ENCODE results near the gene RNF213. TPM values are rescaled to one million over a fixed set of nuclear protein-coding genes. Genes with fewer than 3 reads are reported as not detected.

Gene RNF213
- total RNA-seq, 1 donor from 2014 or later = 59.0 TPM

DNA sequence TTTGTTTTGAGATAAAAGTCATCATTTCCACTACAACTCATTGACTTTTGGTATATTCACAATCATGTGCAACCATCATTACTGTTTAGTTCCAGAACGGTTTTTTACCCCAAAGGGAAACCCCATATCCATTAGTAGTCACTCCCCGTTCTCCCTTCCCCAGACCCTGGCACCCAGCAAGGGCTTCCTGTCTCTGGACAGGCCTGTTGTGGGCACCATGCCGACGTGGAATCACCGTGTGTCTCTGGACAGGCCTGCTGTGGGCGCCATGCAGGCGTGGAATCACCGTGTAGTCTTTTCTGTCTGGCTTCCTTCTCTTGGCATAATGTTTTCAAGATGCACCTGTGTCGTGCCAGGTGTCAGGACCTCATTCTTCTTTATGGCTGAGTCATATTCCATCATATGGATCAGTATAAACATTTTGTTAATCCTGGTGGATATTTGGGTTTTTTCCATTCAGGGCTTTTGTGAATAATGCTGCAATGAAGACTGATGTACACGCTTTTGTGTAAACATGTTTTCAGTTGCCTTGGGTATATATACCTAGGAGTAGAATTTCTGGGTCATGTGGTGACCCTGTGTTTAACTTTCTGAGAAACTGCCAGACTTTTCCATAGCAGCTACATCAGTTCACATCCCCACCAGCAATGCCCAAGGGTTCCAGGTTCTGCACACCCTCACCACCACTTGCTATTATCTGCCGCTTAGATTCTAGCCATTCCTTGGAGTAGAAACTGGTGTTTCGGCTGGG lies 173.4 kb downstream of the RNF213 start:
- no peak for DNase-seq

DNA sequence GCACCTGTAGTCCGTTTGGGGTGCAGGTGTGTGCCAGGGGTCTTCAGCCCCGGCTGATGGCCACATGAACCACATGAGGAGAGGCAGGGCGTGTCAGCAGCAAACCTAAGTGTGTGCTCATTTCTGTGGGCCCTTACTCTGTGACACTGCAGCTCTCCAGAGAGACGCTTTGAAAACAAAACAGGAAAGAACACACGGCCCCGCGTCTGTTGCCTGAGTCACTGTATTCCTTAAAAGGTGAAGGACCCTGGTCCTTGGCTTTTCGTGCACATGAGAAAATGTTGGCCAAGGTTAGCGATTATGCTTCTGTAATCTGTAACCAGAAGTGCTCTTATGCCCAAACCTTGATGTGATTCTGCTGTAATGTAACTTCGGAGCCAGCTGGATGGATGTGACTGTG lies 176.9 kb downstream of the RNF213 start:
- no peak for DNase-seq

DNA sequence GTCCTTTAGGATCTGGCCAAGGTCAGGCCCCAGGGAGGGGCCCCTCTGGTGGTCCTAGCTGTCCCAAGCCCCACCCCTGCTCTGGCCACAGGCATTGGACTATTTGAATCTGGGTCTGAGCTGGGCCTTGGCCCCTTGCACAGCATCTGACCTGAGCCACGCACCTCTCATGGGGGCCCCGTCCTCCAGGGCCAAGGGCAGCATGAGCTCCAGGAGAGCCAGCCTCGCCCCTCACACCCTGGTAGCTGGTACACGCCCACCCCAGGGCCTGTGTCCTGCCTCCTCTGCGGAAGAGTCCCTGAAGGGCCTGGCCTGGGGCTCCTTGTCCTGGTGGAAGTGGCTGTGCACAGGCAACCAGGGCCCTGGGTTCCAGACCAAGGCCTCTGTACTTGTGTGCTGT lies 178.2 kb downstream of the RNF213 start:
- DNase-seq = no peak

DNA sequence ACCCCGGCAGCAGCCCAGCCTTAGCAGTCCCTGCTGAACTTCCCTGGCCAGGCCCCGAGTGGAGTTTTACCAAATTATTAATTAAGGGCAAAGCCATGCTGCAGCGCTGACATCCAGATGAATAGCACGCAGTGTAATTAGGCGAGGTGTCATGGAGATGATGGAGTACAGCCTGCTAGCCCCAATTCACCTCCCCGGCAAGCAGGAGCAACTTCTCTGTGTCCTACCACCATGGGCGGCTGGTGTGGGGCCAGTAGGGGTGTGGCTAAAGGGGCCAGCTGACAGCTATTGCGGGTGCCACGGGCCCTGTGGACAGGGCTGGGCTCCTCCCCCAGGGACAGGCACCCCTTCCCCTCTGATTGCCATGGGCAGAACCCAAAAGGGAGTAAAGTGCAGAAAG lies 178.8 kb downstream of the RNF213 start:
- no peak for DNase-seq

DNA sequence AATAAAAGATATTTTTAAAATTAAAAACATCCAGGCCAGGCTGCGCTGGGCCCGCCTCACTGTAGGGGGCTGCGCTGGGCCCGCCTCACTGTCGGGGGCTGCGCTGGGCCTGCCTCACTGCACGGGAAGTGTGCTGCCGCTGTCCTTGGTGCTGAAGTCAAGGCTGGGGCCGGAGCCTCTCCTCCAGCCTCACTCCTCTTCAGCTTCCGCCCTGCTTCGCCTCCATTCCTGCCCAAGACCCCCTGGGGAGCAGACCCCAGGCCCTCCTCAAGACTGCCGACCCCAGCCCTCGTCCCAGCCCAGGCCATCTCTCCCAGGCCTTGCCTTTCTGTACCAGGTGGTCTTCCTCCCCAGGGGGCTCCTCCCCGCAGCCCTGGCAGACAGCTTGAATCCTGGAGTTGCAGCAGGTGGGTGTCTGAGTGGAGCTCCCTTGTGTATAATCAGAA lies 180.5 kb downstream of the RNF213 start:
- no peak for DNase-seq

DNA sequence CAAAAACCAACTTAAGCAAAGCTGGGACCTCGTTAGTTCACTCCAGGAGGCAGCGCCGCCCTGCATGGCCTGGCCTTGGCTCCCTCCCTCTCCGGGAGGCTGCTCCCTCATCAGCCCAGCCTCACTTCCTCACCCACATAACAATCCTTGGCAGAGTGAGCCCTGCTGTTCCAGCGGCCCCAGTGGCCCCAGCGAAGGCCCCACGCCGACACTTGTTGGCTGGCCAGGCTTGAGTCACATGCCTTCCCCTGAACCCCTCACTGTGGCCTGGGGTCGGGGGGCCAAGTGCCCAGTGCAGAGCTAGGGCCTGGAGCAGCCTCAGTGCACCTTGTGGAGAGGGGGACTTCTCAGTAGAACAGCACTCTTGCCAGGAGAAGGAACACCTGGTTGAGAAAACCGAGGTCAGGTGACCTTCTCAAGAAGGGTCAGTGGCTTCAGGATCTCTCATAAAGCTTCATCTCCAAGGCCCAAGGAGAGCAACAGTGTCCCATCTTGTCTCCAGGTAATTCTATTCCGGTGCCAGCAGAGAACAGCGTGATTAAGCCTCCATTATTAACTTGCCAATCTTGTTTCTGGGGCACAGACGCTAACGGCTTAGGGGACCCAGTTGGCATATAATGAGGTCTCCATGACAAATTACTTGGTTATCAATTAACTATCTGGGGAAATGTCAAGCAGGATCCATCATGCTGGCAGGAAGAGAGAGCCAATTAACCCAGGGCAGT lies 181.1 kb downstream of the RNF213 start:
- no peak for DNase-seq

DNA sequence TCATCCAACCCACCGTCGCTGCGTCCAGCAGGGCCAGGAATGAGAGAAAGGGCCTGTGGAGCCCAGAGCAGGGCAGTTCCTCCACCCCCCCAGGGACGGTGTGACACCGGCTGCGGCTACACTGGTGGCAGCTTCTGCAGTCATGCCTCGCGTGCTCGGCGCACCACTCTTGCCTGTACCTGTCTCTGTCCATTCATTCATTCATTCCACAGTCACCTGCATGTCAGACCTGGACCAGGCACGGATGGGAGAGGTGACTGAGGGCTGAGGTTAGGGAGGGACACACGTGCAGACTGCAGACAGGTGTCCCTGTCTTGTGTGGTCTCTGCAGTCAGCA lies 181.6 kb downstream of the RNF213 start:
- no peak for DNase-seq

DNA sequence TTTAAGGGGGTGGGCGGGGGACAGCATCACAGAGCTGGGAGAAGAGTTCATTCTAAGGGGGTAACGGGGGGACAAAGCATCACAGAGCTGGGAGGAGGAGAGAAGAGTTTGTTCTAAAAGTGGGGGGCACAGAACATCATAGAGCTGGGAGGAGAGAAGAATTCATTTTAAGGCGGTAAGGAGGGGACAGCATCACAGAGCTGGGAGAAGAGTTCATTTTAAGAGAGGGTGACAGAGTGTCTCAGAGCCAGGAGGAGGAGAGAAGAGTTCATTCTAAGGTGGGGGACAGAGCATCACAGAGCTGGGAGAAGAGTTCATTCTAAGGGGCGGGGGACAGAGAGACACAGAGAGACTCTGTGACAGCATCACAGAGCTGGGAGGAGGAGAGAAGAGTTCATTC lies 182.1 kb downstream of the RNF213 start:
- no peak for DNase-seq

DNA sequence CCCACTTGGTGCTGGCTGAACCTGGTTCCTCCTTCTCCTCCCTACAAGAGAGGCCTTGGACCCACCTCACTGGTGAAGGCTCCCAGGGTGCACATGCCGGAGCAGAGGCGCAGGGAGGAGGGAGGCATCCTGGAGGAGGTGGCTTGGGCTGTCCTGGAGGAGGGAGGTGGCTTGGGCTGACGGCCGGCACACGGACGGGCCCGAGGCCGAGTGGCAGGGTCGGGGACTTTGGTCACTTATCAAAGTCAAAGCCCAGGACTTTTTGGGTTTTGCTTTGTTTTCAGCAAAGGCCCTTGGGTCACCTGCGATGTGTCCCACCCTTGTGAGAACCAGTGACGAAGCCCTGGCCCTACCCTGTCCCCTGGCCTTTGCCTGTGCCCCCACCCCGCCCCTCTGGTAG lies 182.8 kb downstream of the RNF213 start:
- no peak for DNase-seq

DNA sequence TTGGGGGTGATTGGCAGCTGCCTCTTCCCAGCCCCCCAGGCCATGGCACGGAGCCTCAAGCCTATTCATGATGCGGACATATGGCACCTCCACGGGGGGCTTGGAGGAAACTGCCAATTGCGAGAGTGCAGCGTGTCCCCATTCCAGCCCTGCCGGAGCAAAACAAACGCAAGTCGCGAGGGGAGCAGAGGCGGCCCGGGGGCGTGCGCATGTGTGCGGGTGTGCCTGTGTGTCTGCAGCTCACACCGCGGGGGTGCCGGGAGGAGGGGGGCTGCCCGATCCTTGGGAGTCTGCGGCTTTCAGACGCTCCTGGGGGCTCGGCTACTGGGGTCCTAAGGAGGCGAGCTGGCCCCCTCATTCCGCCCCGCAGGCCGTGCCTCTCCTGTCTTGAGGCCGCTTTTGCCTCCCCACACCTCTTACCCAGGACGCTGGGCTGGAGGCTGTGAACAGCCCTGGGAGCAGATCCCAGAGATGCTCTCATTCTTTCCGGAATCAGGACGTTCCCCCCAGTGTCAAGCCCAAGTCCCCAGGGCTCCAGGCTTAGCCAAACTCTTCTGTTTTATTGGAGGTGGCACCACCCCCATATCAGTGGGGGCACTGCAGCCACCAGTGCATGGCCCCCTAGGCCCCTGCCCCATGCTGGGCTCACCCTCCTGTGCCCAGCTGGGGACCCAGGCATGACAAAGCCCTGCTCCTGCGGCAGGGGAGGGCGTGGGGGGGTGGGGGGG lies 183.4 kb downstream of the RNF213 start:
- DNase-seq = peak; percentile 16

DNA sequence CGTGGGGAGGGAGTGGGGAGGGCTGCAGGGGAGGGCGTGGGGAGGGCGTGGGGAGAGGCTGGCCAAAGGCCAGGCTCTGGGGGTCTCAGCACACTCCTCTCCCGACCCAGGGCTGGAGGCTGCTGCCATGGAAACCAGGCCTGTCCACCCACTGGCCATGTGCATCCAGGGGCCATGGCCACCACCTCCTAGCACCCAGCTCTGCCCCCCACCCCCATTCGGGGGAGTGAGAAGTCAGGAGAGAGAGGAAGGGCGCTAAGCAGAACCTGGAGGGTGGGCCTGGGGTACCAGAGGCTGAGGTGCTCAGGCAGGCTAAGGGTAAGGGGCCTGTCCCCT lies 184.0 kb downstream of the RNF213 start:
- no peak for DNase-seq

DNA sequence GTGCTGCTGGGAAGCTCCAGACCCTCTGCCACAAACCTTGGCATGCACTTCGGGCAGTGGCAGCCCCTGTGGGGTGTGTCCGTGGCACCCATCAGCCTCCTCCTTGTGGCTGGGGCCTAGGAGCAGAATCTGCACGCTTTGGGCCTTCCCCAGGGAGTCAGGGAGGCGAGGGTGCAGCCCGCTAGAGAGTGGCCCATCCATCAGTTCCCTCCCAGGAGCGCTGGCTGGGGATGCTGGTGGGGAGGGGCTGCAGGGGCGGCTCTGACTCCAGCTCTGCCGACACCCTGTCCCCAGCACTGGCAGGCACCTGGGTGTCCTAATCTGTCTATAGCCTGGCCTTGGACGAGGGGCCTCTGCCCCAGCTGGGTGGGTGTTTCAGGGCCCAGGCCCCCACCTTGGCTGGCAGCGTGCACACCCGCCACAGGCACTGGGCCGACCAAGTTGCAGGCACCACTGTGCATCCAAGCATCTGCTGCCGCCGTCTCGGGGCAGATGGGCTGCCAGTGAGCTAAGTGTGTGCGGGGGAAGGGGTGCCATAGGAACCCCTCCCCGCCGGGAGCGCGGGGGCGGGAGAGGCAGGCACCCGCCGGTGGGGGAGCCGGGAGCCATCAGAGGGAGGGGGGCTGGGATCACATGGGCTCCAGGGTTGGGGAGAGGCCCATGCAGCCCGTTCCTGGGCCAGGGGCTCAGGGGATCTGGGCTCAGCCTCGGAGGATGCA lies 184.5 kb downstream of the RNF213 start:
- no peak for DNase-seq

DNA sequence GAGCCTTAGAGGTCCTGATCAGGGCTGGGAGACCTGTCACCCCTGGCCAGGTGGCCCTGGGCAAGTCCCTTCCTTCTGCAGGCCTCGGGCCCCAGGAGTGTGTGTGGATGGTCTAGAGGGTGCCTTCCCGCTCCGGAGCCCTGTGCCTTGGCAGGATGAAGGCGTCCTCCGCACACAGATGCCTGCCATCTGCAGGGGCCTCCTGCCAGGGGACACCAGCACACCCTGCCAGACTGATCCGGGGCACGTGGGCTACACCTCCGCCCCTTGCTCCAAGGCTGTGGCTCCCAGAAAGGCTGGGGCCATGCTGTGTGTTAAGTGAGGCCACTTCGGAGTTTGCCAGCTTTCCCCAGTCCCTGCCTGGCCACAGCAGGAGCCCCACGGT lies 185.1 kb downstream of the RNF213 start:
- DNase-seq = no peak

DNA sequence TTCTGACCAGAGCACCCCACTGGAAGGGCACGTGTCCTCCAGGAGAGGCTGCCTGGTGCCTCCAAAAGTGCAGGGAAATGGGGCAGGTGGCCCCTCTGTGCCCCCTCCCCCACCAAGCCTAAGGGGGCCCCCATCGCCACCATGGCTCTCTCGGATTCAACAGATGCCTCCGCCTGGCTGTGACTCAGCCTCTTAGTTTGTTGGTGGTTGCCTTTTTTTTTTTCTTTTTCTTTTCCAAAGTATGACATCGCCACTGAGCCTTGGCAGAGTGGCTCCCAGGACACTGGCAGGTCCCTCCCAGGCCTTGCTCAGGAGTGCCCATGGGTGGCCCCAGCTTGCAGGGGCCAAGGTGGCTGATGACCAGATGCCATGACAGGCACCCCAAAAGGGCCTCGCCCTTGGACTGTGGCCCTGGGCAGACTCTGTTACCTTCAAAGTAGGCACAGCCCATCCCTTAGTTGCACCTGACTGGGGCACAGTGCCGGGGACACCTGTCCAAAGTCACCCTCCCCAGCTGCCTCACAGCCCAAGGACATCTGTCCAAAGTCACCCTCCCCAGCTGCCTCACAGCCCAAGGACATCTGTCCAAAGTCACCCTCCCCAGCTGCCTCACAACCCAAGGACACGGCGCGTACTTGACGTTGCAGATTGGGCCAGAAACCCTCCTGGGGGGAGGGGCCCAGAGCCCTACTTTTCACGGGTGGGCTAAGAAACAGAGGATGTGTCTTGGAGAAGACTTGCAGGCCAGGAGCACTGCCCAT lies 186.2 kb downstream of the RNF213 start:
- DNase-seq = no peak

DNA sequence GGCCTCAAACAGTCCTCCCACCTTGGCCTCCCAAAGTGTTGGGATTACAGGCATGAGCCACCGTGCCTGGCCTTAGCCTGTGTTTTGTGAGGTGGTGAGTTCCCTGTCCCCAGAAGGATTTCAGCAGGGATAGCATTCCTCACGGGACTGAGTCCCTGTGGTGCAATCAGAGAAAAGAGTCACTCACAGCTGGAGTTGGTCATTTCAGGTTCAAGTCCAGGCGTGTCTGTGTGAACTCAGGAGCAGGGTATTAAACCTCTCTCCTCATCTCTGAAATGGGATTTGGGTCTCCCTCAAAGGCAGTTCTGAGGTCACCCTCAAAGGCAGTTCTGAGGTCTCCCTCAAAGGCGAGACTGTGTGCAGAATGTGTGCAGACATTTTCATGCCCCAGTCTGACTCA lies 187.1 kb downstream of the RNF213 start:
- no peak for DNase-seq

Small RNA genes within 50 kb of the gene (small RNA-seq; reads per million reads assigned to genes)
- not detected for gene MIR4730 (ENCODE audit: low replicate concordance)

Other genes starting within 250 kb of the RNF213 start
- gene TBC1D16, start 225.0 kb upstream of the RNF213 start, total RNA-seq = 18.3 TPM
- gene CCDC40, start 224.2 kb upstream of the RNF213 start, total RNA-seq = 3.3 TPM
- 12.0 TPM for gene GAA, start 159.3 kb upstream of the RNF213 start, total RNA-seq
- 60.4 TPM for gene EIF4A3, start 113.7 kb upstream of the RNF213 start, total RNA-seq
- 7.3 TPM for gene CARD14, start 90.8 kb upstream of the RNF213 start, total RNA-seq
- 9.9 TPM for gene SGSH, start 40.5 kb upstream of the RNF213 start, total RNA-seq
- gene SLC26A11, start 40.4 kb upstream of the RNF213 start, total RNA-seq = 6.4 TPM
- 9.9 TPM for gene ENDOV, start 154.3 kb downstream of the RNF213 start, total RNA-seq
- 0.30 TPM for gene NPTX1, start 215.8 kb downstream of the RNF213 start, total RNA-seq